Esophagus muscularis mucosa (tissue), 4 donors: ENCODE data around the gene C1orf216. TPM values are rescaled to one million over a fixed set of nuclear protein-coding genes. Genes with fewer than 3 reads are reported as not detected.

Source experiments
- DNase-seq: peaks from one replicate; pipeline ENCODE4 v3.0.0-alpha.2; 2017; ENCODE audit errors: extremely low spot score
- H3K27ac ChIP-seq, 4 donors: fragments of 200-600 bp; sonication (generic); replicated peaks in 1 of 4; 1 replicate in 3 of 4; 2 replicates in 1 of 4; pipeline ENCODE4 v1.5.1; 2016 to 2019; ENCODE audit warnings: mild to moderate bottlenecking in 1 of 4
- H3K27me3 ChIP-seq, 4 donors: fragments of 200-600 bp; sonication (generic); one replicate each; pipeline versions ENCODE4 v1.5.1 to v1.6.0; 2016 to 2019
- H3K36me3 ChIP-seq, 4 donors: fragments of 200-600 bp; sonication (generic); one replicate each; pipeline ENCODE4 v1.5.1; 2016 to 2019
- H3K4me1 ChIP-seq, 4 donors: fragments of 200-600 bp; sonication (generic); one replicate each; pipeline ENCODE4 v1.5.1; 2016 to 2019
- H3K4me3 ChIP-seq, 4 donors: fragments of 200-600 bp; sonication (generic); 1 replicate in 2 of 4; 2 replicates in 2 of 4; pipeline ENCODE4 v1.5.1; 2016 to 2019; ENCODE audit warnings: mild to moderate bottlenecking in 4 of 4, moderate library complexity in 1 of 4
- H3K9me3 ChIP-seq, 4 donors: fragments of 200-600 bp; sonication (generic); 1 replicate in 3 of 4; 2 replicates in 1 of 4; pipeline ENCODE4 v1.5.1; 2016 to 2019
- CTCF ChIP-seq, 3 experiments: fragments of 200-600 bp in 2 of 3; fragments of 450-650 bp in 1 of 3; sonication (generic) in 2 of 3; IDR thresholded peaks; one replicate each; pipeline ENCODE4 v1.5.1; 2017 to 2019; ENCODE audit warnings: antibody characterized with exemption in 3 of 3, mild to moderate bottlenecking in 2 of 3, moderate library complexity in 1 of 3
- EP300 ChIP-seq: sonication (generic); formaldehyde crosslinking; IDR thresholded peaks from one replicate; pipeline ENCODE4 v1.6.1; 2017; ENCODE audit warnings: antibody characterized with exemption
- POLR2A ChIP-seq: fragments of 450-650 bp; IDR thresholded peaks from one replicate; pipeline ENCODE4 v1.6.1; 2017; ENCODE audit warnings: antibody characterized with exemption, moderate library complexity, mild to moderate bottlenecking, low read depth
- POLR2AphosphoS5 ChIP-seq, 2 donors: sonication (generic); formaldehyde crosslinking; IDR thresholded peaks; one replicate each; pipeline ENCODE4 v1.6.1; 2017; ENCODE audit warnings: antibody characterized with exemption in 2 of 2
- WGBS: methylation state at CpG from one replicate; pipeline ENCODE4 v1.1.5; 2018; 5-methylcytosine and 5-hydroxymethylcytosine counted together
- intact Hi-C: fragments of 100-400 bp; cut with DNase I; formaldehyde crosslinking; loops from one replicate; pipeline ENCODE4 v1.15.1; 2023
- total RNA-seq, 4 donors: library from RNA; depleted of rRNA; stranded (reverse); fragments of >200 nt; gene quantifications; one replicate each; pipeline versions ENCODE4 v1.1.0 to v1.2.1, GENCODE V29; 2016

The C1orf216 gene
- total RNA-seq, 4 donors from 2014 or later, result 20.5 to 33.2 (median 28.2) TPM

DNA sequence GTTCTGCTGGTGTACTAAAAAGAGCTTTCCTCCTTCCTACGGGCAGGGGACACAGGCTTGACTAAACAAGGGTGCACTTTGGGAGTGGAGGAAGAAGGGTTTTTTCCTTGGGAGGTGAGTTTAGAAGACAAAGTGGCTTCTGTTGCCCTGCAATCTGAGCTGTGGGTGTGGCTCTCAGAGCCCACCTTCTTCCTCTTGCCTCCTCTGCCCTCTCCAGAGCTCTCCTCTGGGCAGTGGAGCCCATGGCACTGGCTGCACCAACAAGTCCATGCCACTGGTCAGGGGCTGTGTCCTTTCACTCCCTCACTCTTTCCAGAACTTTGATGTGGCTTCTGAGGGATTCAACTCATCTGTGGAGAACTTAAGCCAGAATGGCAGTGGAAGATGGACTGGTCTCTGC lies 51.8 kb downstream of the C1orf216 start:
- WGBS, result 40% methylated on average over 1 of the region's 1 CpG
- H3K4me3 ChIP-seq, result no peak overlapping the region
- intact Hi-C loops, result no loop called here
- no peak for TF ChIP-seq POLR2AphosphoS5 (IDR thresholded peaks at IDR 0.05)
- TF ChIP-seq CTCF (IDR thresholded peaks at IDR 0.05), result no peak
- no peak for TF ChIP-seq POLR2A
- no peak for TF ChIP-seq EP300
- no peaks in the 10 kb centered on the region for H3K36me3 ChIP-seq
- H3K9me3 ChIP-seq, result no peaks in the 10 kb centered on the region
- peaks cover 0 to 43% (median 0%) of the 10 kb centered on the region in 4 donors for H3K27me3 ChIP-seq
- no peak for DNase-seq
- H3K4me1 ChIP-seq, result no peaks in the 10 kb centered on the region
- no peak overlapping the region for H3K27ac ChIP-seq

GRCh38 chr1:35666216-35666615 lies 52.5 kb downstream of the C1orf216 start:
- H3K27me3 ChIP-seq, result peaks cover 0 to 39% (median 0%) of the 10 kb centered on the region in 4 donors

More at GRCh38 chr1:35666216-35666615, 52.5 kb downstream of the C1orf216 start:
- no peak overlapping the region for H3K4me3 ChIP-seq
- H3K27ac ChIP-seq, result no peak overlapping the region
- no peak for DNase-seq
- intact Hi-C loops, result no loop called here
- no peaks in the 10 kb centered on the region for H3K9me3 ChIP-seq
- WGBS, result 85% methylated on average over 2 of the region's 2 CpGs
- no peaks in the 10 kb centered on the region for H3K4me1 ChIP-seq
- H3K36me3 ChIP-seq, result no peaks in the 10 kb centered on the region
- TF ChIP-seq EP300 (no peak), CTCF (IDR thresholded peaks at IDR 0.05) (no peak), POLR2A (no peak), POLR2AphosphoS5 (IDR thresholded peaks at IDR 0.05) (no peak)

Other genes starting within 250 kb of the C1orf216 start
- 10 to 100 TPM; 28.5 to 35.7 (median 32.7) TPM for gene KIAA0319L, start 161.5 kb downstream of the C1orf216 start, total RNA-seq
- gene NCDN, start 161.1 kb downstream of the C1orf216 start, total RNA-seq, result 10 to 100 TPM; 22.4 to 40.4 (median 29.2) TPM
- gene TFAP2E, start 145.6 kb downstream of the C1orf216 start, total RNA-seq, result under 1 TPM in 3 of 4 donors, not detected in 1; 0.33 to 0.71 (median 0.63) TPM
- gene PSMB2, start 77.4 kb downstream of the C1orf216 start, total RNA-seq, result 10 to 100 TPM; 30.3 to 40.5 (median 32.4) TPM
- gene CLSPN, start 51.1 kb upstream of the C1orf216 start, total RNA-seq, result under 1 TPM in 3 of 4 donors, not detected in 1; under 0.01 to 0.40 (median 0.17) TPM
- 10 to 100 TPM; 25.2 to 42.7 (median 33.0) TPM for gene AGO4, start 89.1 kb upstream of the C1orf216 start, total RNA-seq
- gene AGO1, start 164.3 kb upstream of the C1orf216 start, total RNA-seq, result 10 to 100 TPM; 16.2 to 32.6 (median 24.4) TPM
- gene AGO3, start 212.2 kb upstream of the C1orf216 start, total RNA-seq, result 10 to 100 TPM; 19.9 to 23.3 (median 21.0) TPM